Skeletal muscle satellite cell (primary cell): ENCODE measurements around the gene HAO1.
"Not testable (repeated sequence)": the region's sequence is repeated elsewhere in the genome, so short reads cannot be mapped to it uniquely, and the experiment has no call there.

Experiments used
- H3K27me3 ChIP-seq: 2 replicates; pipeline ENCODE4 v1.7.0; 2013; ENCODE audit warnings: low read length; ENCODE audit not compliant: control insufficient read depth, insufficient read depth
- H3K36me3 ChIP-seq: 2 replicates; pipeline ENCODE4 v1.7.0; 2013; ENCODE audit warnings: mild to moderate bottlenecking, control low read depth, low read length; ENCODE audit not compliant: insufficient read depth
- H3K4me1 ChIP-seq: 2 replicates; pipeline ENCODE4 v1.7.0; 2013; ENCODE audit warnings: low read length; ENCODE audit not compliant: control insufficient read depth, insufficient read depth
- H3K4me2 ChIP-seq: 2 replicates; pipeline ENCODE4 v1.7.0; 2013; ENCODE audit warnings: mild to moderate bottlenecking, low read length
- H3K4me3 ChIP-seq: 2 replicates; pipeline ENCODE4 v1.7.0; 2013; ENCODE audit warnings: low read length
- H3K9ac ChIP-seq: 2 replicates; pipeline ENCODE4 v1.7.0; 2013; ENCODE audit warnings: mild to moderate bottlenecking, low read depth, low read length, moderate library complexity
- H3K9me3 ChIP-seq: replicated peaks from 2 replicates; pipeline ENCODE4 v1.7.0; 2013; ENCODE audit warnings: mild to moderate bottlenecking, control low read depth, low read length

The HAO1 gene

GRCh38 chr20:7966176-7966575 is 25.9 kb upstream of the HAO1 start:
- H3K4me2 ChIP-seq: no peak overlapping the region
- H3K27me3 ChIP-seq: no peaks in the 10 kb centered on the region
- no peaks in the 10 kb centered on the region for H3K9me3 ChIP-seq
- H3K9ac ChIP-seq: no peak overlapping the region
- peaks cover 3% of the 10 kb centered on the region for H3K4me1 ChIP-seq
- H3K4me3 ChIP-seq: no peak overlapping the region
- no peaks in the 10 kb centered on the region for H3K36me3 ChIP-seq

DNA sequence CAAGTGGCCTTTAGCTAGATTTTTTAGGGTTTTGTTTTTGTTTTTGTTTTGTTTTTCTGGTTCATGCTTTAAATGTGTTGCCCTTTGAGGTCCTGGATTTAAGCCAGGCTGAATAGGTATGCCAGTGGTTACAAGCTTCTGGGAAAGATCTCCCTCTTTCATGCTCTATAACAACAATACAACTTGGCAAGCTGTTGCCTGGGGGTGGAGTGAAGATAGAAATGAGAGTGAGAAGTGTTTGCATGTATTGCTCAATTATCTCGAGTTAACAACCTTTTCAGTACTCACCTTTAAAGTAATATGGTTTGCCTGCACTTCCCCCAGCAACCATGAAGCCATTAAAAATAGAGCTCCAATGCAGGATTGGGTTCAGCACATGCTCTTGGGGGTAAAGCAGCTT is 19.2 kb upstream of the HAO1 start:
- H3K27me3 ChIP-seq: peaks cover 5% of the 10 kb centered on the region
- no peak overlapping the region for H3K4me3 ChIP-seq
- H3K4me2 ChIP-seq: no peak overlapping the region
- no peak overlapping the region for H3K9ac ChIP-seq
- H3K36me3 ChIP-seq: no peaks in the 10 kb centered on the region
- no peaks in the 10 kb centered on the region for H3K9me3 ChIP-seq
- H3K4me1 ChIP-seq: no peaks in the 10 kb centered on the region

GRCh38 chr20:7956561-7956960 is 16.3 kb upstream of the HAO1 start:
- not testable (repeated sequence) for H3K9me3 ChIP-seq, H3K4me3 ChIP-seq, H3K27me3 ChIP-seq, H3K36me3 ChIP-seq, H3K4me1 ChIP-seq, H3K4me2 ChIP-seq, H3K9ac ChIP-seq

DNA sequence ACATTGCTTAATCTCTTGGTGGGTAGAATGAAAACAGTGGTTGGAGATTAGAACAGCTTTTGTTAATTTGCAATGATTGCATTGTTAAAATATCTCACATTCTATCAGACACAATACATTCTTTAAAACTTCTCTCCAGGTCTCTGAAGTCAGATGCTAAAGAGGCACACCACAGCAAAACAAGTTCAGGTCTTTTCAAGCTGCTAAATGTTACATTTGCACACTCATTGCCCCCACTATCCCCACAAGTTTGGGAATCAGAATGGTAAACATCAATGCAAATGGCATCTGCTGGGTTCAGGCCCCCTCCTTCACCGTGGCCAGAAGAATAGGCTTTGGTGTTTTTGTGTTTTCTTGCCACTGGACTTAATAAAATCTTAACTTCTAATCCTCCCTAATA is 10.1 kb upstream of the HAO1 start:
- Histone ChIP-seq H3K36me3 (no peaks in the 10 kb centered on the region), H3K9ac (no peak overlapping the region), H3K4me2 (no peak overlapping the region), H3K4me1 (no peaks in the 10 kb centered on the region), H3K9me3 (no peaks in the 10 kb centered on the region), H3K4me3 (no peak overlapping the region), H3K27me3 (peaks cover 7% of the 10 kb centered on the region)

DNA sequence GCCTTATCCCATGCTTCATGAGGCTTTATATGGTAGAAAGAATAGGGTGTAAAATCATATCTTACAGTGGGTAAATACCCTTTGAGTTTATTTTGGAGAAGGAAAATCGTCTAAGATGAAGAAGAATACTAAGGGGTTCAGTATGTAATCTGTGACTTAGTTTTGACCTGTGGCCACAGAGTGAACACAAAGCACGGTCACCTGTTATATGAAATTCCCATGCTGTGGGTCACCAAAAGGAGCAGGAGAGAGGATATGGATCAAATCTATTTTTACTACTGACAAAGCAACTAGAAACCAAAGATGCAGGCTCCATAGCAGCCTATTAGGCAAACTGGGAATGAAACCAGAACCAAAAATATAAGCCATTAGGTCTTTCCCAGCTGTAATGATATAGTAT is 3.6 kb upstream of the HAO1 start:
- Histone ChIP-seq H3K9me3 (no peaks in the 10 kb centered on the region), H3K27me3 (peaks cover 7% of the 10 kb centered on the region), H3K4me3 (no peak overlapping the region), H3K4me2 (no peak overlapping the region), H3K4me1 (no peaks in the 10 kb centered on the region), H3K36me3 (no peaks in the 10 kb centered on the region), H3K9ac (no peak overlapping the region)

DNA sequence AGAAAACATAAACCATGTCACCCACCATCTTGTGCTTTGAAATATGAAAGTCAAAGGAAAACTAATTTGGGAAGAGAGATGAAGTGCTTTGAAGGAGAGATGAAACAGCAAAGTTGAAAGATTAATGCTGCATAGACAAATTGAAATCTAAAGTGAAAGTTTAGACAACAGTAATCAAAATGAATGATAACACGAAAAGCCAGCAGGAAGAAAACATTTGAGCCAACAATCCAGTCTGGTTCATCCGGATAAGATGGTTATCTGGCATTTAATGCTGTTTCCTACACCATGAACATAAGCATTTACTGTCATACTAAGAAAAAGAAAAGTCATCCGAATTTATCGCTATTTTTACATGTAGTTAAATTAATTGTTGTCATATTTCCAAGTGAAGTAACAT is 595 bp downstream of the HAO1 start:
- no peak overlapping the region for H3K4me3 ChIP-seq
- no peaks in the 10 kb centered on the region for H3K27me3 ChIP-seq
- no peak overlapping the region for H3K9ac ChIP-seq
- H3K4me2 ChIP-seq: no peak overlapping the region
- no peaks in the 10 kb centered on the region for H3K36me3 ChIP-seq
- no peaks in the 10 kb centered on the region for H3K9me3 ChIP-seq
- peaks cover 8% of the 10 kb centered on the region for H3K4me1 ChIP-seq

DNA sequence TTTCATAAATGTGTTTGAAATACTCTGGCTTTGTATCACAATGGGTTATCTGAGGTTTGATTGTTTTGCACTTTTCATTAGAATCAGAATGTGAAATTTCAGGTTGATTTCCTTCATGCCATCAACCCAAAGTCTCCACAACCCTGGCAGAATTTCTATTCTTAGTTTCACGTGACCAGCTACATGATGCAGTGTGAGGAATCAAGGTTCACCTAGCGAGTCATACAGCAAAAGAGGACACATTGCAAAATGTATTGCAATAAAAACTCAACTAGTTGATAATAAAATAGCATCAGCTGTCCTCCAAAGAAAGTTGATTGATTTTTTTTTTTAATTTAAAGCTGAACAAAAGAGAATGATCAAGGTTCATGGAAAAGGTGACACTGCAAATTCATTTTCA is 2.2 kb downstream of the HAO1 start:
- Histone ChIP-seq H3K4me1 (peaks cover 8% of the 10 kb centered on the region), H3K27me3 (no peaks in the 10 kb centered on the region)

GRCh38 chr20:7937328-7937727 is 2.9 kb downstream of the HAO1 start:
- Histone ChIP-seq H3K9ac (no peak overlapping the region), H3K27me3 (no peaks in the 10 kb centered on the region)

More for the DNA sequence above, 2.2 kb downstream of the HAO1 start:
- H3K9me3 ChIP-seq: no peaks in the 10 kb centered on the region
- H3K4me2 ChIP-seq: no peak overlapping the region
- no peaks in the 10 kb centered on the region for H3K36me3 ChIP-seq
- H3K4me3 ChIP-seq: no peak overlapping the region
- no peak overlapping the region for H3K9ac ChIP-seq

GRCh38 chr20:7935027-7935551 is 5.2 kb downstream of the HAO1 start:
- Histone ChIP-seq H3K4me1 (peaks cover 8% of the 10 kb centered on the region), H3K27me3 (no peaks in the 10 kb centered on the region), H3K4me2 (no peak overlapping the region), H3K9ac (no peak overlapping the region), H3K36me3 (no peaks in the 10 kb centered on the region), H3K9me3 (no peaks in the 10 kb centered on the region), H3K4me3 (no peak overlapping the region)

More at GRCh38 chr20:7937328-7937727, 2.9 kb downstream of the HAO1 start:
- no peak overlapping the region for H3K4me2 ChIP-seq
- no peak overlapping the region for H3K4me3 ChIP-seq
- H3K9me3 ChIP-seq: no peaks in the 10 kb centered on the region
- no peaks in the 10 kb centered on the region for H3K36me3 ChIP-seq
- peaks cover 8% of the 10 kb centered on the region for H3K4me1 ChIP-seq

DNA sequence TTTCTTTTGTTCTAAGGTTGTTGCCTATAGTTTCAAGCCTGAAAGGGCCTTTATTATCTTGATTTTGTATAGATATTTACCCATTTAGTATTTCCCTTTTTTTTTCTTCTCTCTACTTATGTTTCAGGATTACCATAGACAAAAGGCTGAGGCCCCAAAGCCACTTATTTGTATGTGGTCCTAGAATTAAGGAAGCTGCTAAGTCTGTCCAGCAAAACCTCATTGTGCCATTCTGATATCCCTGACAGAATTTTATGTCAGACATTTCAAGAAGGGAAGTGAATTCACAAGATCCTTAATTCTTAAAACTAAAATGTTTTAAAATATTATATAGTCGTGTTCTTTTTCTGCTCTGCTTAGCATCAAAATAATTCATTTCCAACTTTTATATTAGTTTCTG is 6.9 kb downstream of the HAO1 start:
- Histone ChIP-seq H3K36me3 (no peaks in the 10 kb centered on the region), H3K9ac (no peak overlapping the region), H3K4me3 (no peak overlapping the region), H3K9me3 (no peaks in the 10 kb centered on the region), H3K27me3 (no peaks in the 10 kb centered on the region), H3K4me1 (peaks cover 8% of the 10 kb centered on the region), H3K4me2 (no peak overlapping the region)

- H3K9ac ChIP-seq: no peak overlapping the region
- no peak overlapping the region for H3K4me2 ChIP-seq
- no peak overlapping the region for H3K4me3 ChIP-seq
- H3K36me3 ChIP-seq: no peaks in the 10 kb centered on the region
- peaks cover 2% of the 10 kb centered on the region for H3K4me1 ChIP-seq
- H3K27me3 ChIP-seq: no peaks in the 10 kb centered on the region
- no peaks in the 10 kb centered on the region for H3K9me3 ChIP-seq
Measured at GRCh38 chr20:7930343-7930742, 9.9 kb downstream of the HAO1 start.

- peaks cover 14% of the 10 kb centered on the region for H3K4me1 ChIP-seq
- no peak overlapping the region for H3K9ac ChIP-seq
- no peaks in the 10 kb centered on the region for H3K27me3 ChIP-seq
- H3K4me3 ChIP-seq: no peak overlapping the region
- no peaks in the 10 kb centered on the region for H3K9me3 ChIP-seq
- no peak overlapping the region for H3K4me2 ChIP-seq
- no peaks in the 10 kb centered on the region for H3K36me3 ChIP-seq
Measured at GRCh38 chr20:7926767-7927166, 13.5 kb downstream of the HAO1 start.
